H1 (cell line): ENCODE results near the gene THAP5.

Experiments
- POLR2A ChIP-seq, 2 experiments: IDR thresholded peaks; 1 replicate in 1 of 2; 2 replicates in 1 of 2; pipeline ENCODE4 v1.6.1; 2011; ENCODE audit warnings: low read depth in 2 of 2, low read length in 2 of 2, mild to moderate bottlenecking in 2 of 2; ENCODE audit errors: control extremely low read depth in 1 of 2
- SIN3A ChIP-seq, 2 experiments: IDR thresholded peaks in 1 of 2; conservative IDR thresholded peaks in 1 of 2; 2 replicates each; pipeline ENCODE4 v1.6.1; 2011 to 2012; ENCODE audit warnings: low read length in 2 of 2, improper control_type of control experiment in 1 of 2, low read depth in 1 of 2, mild to moderate bottlenecking in 1 of 2
- SP1 ChIP-seq: IDR thresholded peaks from 2 replicates; pipeline ENCODE4 v1.6.1; 2011; ENCODE audit warnings: low read depth, low read length
- YY1 ChIP-seq: IDR thresholded peaks from 2 replicates; pipeline ENCODE4 v1.6.1; 2011; ENCODE audit warnings: low read depth, mild to moderate bottlenecking, low read length
- TF ChIP-seq, protein P1 (sequence below), 3 experiments: IDR thresholded peaks; 1 replicate in 2 of 3; 2 replicates in 1 of 3; pipeline versions ENCODE4 v1.5.1 to v1.6.1; 2011; ENCODE audit warnings: low read length in 3 of 3, mild to moderate bottlenecking in 3 of 3, inconsistent platforms in 2 of 3, low read depth in 1 of 3, moderate library complexity in 1 of 3; ENCODE audit not compliant: insufficient read depth in 1 of 3; ENCODE audit errors: control extremely low read depth in 1 of 3

DNA sequence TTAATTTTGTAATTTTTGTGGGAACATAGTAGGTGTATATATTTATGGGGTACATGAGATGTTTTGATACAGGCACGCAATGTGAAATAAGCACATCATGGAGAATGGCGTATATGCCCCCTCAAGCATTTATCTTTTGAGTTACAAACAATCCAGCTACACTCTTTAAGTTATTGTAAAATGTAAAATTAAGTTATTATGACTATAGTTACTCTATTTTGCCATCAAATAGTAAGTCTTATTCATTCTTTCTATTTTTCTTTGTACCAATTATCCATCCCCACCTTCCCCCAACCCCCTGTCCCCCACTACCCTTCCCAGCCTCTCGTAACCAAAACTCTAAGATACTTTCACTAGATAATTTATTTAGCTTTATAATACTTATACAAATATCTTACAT lies 35.8 kb downstream of the THAP5 start:
- TF ChIP-seq SIN3A (conservative IDR thresholded peaks at IDR 0.05 in 1 of 2, IDR thresholded peaks at IDR 0.05 in 1 of 2; ENCODE audit: low read depth in 1 of 2, low read length in 2 of 2) (no peak), POLR2A (IDR thresholded peaks at IDR 0.05; ENCODE audit: control extremely low read depth in 1 of 2, low read depth in 2 of 2, low read length in 2 of 2) (no peak), YY1 (no peak), SP1 (no peak)
- TF ChIP-seq, protein P1, sequence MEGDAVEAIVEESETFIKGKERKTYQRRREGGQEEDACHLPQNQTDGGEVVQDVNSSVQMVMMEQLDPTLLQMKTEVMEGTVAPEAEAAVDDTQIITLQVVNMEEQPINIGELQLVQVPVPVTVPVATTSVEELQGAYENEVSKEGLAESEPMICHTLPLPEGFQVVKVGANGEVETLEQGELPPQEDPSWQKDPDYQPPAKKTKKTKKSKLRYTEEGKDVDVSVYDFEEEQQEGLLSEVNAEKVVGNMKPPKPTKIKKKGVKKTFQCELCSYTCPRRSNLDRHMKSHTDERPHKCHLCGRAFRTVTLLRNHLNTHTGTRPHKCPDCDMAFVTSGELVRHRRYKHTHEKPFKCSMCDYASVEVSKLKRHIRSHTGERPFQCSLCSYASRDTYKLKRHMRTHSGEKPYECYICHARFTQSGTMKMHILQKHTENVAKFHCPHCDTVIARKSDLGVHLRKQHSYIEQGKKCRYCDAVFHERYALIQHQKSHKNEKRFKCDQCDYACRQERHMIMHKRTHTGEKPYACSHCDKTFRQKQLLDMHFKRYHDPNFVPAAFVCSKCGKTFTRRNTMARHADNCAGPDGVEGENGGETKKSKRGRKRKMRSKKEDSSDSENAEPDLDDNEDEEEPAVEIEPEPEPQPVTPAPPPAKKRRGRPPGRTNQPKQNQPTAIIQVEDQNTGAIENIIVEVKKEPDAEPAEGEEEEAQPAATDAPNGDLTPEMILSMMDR (IDR thresholded peaks at IDR 0.05; ENCODE audit: control extremely low read depth in 1 of 3, insufficient read depth in 1 of 3, low read depth in 1 of 3, low read length in 3 of 3), result no peak
